Endothelial cell (in vitro differentiated cells): ENCODE results near the gene CLDN22. TPM values are rescaled to one million over a fixed set of nuclear protein-coding genes. Genes with fewer than 3 reads are reported as not detected.

Experiments
- DNase-seq: peaks from one replicate; pipeline ENCODE4 v3.0.0; 2021; ENCODE audit warnings: low spot score
- H3K27ac Mint-ChIP-seq: one replicate; pipeline ENCODE4 v1.8.0; 2021; ENCODE audit warnings: mixed read lengths, inconsistent platforms; ENCODE audit not compliant: unreplicated experiment
- H3K27me3 Mint-ChIP-seq: one replicate; pipeline ENCODE4 v1.8.0; 2021; ENCODE audit warnings: mild to moderate bottlenecking, moderate library complexity, mixed read lengths, inconsistent platforms; ENCODE audit not compliant: unreplicated experiment
- H3K36me3 Mint-ChIP-seq: one replicate; pipeline ENCODE4 v1.8.0; 2021; ENCODE audit warnings: mild to moderate bottlenecking, low read depth, mixed read lengths, inconsistent platforms; ENCODE audit not compliant: unreplicated experiment
- H3K4me1 Mint-ChIP-seq: one replicate; pipeline ENCODE4 v1.8.0; 2021; ENCODE audit warnings: mild to moderate bottlenecking, mixed read lengths, inconsistent platforms; ENCODE audit not compliant: unreplicated experiment
- H3K4me3 Mint-ChIP-seq: one replicate; pipeline ENCODE4 v1.8.0; 2021; ENCODE audit warnings: mild to moderate bottlenecking, mixed read lengths, inconsistent platforms; ENCODE audit not compliant: unreplicated experiment
- H3K9me3 Mint-ChIP-seq: one replicate; pipeline ENCODE4 v1.8.0; 2021; ENCODE audit warnings: mixed read lengths, inconsistent platforms; ENCODE audit not compliant: unreplicated experiment
- total RNA-seq: library from RNA; stranded (reverse); fragmentation: NEBNext Ultra II Directional; extraction: Animal tissue kit (Norgen Biotek cat#: 25700); gene quantifications from one replicate; pipeline ENCODE4 v1.2.1, GENCODE V29; 2021; ENCODE audit not compliant: unreplicated experiment
- TF ChIP-seq, protein P1 (sequence below): fragments of 200-600 bp; sonication (generic); IDR thresholded peaks from one replicate; pipeline ENCODE4 v1.5.0; 2021; ENCODE audit warnings: antibody characterized with exemption; ENCODE audit not compliant: unreplicated experiment

The CLDN22 gene
- total RNA-seq, 1 donor from 2014 or later, result not detected

- no peaks in the 10 kb centered on the region for H3K4me1 Mint-ChIP-seq
- H3K36me3 Mint-ChIP-seq, result no peaks in the 10 kb centered on the region
- peaks cover 7% of the 10 kb centered on the region for H3K27me3 Mint-ChIP-seq
- H3K4me3 Mint-ChIP-seq, result no peak overlapping the region
- TF ChIP-seq, protein P1, sequence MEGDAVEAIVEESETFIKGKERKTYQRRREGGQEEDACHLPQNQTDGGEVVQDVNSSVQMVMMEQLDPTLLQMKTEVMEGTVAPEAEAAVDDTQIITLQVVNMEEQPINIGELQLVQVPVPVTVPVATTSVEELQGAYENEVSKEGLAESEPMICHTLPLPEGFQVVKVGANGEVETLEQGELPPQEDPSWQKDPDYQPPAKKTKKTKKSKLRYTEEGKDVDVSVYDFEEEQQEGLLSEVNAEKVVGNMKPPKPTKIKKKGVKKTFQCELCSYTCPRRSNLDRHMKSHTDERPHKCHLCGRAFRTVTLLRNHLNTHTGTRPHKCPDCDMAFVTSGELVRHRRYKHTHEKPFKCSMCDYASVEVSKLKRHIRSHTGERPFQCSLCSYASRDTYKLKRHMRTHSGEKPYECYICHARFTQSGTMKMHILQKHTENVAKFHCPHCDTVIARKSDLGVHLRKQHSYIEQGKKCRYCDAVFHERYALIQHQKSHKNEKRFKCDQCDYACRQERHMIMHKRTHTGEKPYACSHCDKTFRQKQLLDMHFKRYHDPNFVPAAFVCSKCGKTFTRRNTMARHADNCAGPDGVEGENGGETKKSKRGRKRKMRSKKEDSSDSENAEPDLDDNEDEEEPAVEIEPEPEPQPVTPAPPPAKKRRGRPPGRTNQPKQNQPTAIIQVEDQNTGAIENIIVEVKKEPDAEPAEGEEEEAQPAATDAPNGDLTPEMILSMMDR, result no peak
- H3K9me3 Mint-ChIP-seq, result no peaks in the 10 kb centered on the region
- DNase-seq, result no peak
- no peak overlapping the region for H3K27ac Mint-ChIP-seq
Measured at GRCh38 chr4:183352546-183352945, 32.5 kb upstream of the CLDN22 start.

GRCh38 chr4:183350317-183351071, 30.4 kb upstream of the CLDN22 start:
- TF ChIP-seq, protein P1, result no peak
- Mint-ChIP-seq H3K36me3 (no peaks in the 10 kb centered on the region), H3K4me1 (no peaks in the 10 kb centered on the region), H3K9me3 (no peaks in the 10 kb centered on the region), H3K27me3 (peaks cover 5% of the 10 kb centered on the region), H3K27ac (no peak overlapping the region), H3K4me3 (no peak overlapping the region)
- DNase-seq, result no peak

DNA sequence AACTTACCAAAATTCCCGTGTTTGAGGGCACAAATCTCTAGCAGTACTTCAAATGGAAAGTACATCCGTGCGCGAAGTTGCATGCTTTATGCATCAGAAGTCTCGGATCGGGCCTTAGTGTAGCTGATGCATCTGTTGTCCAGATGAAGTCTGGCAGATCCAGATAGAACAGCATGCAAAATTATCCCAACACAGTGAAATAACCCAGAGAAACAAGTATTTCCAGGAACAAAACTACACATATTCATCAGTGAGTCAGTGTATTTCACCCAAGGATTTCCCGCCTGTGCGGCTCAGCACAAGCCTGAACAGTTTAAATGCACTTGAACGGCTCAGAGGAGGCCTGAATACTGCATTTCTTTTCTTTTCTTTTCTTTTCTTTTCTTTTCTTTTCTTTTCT, 29.6 kb upstream of the CLDN22 start:
- H3K27me3 Mint-ChIP-seq, result peaks cover 6% of the 10 kb centered on the region
- no peak for DNase-seq
- H3K4me1 Mint-ChIP-seq, result no peaks in the 10 kb centered on the region
- no peaks in the 10 kb centered on the region for H3K9me3 Mint-ChIP-seq
- TF ChIP-seq, protein P1, result no peak
- H3K27ac Mint-ChIP-seq, result no peak overlapping the region
- no peak overlapping the region for H3K4me3 Mint-ChIP-seq
- no peaks in the 10 kb centered on the region for H3K36me3 Mint-ChIP-seq

DNA sequence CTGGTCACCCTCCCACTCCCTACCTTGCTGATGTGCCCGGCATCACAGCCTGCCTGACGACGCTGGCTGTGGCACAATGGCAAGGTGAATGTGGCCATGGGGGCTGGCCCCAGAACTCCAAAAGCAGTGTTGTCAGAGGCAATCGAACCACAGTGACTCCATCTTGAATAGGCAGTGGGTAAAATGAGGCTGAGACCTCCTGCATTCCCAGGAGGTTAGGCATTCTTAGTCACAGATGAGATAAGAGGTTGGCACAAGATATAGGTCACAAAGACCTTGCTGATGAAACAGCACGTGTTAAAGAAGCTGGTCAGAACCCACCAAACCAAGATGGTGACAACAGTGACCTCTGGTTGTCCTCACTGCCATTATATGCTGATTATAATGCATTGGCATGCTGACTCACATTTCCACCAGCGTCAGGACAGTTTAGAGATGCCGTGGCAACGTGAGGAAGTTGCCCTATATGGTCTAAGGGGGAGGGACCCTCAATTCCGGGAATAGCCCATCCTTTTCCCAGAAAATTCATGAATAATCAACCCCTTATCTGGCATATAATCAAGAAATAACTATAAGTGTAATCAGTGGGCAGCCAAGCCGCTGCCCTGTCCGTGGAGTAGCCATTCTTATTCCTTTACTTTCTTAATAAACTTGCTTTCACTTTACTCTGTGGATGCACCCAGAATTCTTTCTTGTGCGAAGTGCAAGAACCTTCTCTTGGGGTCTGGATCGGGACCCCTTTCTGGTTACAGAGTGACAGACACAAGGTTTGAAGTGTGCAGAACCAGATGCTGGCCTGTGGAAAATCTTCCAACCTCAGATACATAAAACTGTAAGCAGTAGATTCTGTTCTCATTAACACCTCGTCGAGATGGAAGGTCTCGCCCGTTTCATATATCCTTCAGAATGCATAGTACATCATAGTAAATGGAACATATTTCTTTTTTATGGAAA, 28.9 kb upstream of the CLDN22 start:
- DNase-seq, result no peak

More for the DNA sequence above, 28.9 kb upstream of the CLDN22 start:
- TF ChIP-seq, protein P1, result no peak
- Mint-ChIP-seq H3K36me3 (no peaks in the 10 kb centered on the region), H3K27ac (no peak overlapping the region), H3K27me3 (peaks cover 6% of the 10 kb centered on the region), H3K4me3 (no peak overlapping the region), H3K4me1 (no peaks in the 10 kb centered on the region), H3K9me3 (no peaks in the 10 kb centered on the region)
